Left ventricle myocardium superior (tissue), 1 donor: ENCODE results near the gene C1orf122. TPM values are rescaled to one million over a fixed set of nuclear protein-coding genes. Genes with fewer than 3 reads are reported as not detected.

Experiments
- ATAC-seq: fragments of 200-7000 bp; cut with Tn5 transposase; one replicate; pipeline ENCODE4 v1.9.1; 2020; ENCODE audit warnings: mild to moderate bottlenecking, moderate library complexity
- DNase-seq: peaks from one replicate; pipeline ENCODE4 v3.0.0-alpha.2; 2020
- intact Hi-C: fragments of 100-400 bp; cut with micrococcal nuclease; formaldehyde crosslinking; loops from one replicate; pipeline ENCODE4 v1.11.0; 2022
- total RNA-seq: library from RNA; stranded (reverse); fragmentation: NEBNext Ultra II Directional; extraction: Animal tissue kit (Norgen Biotek cat#: 25700); gene quantifications from one replicate; pipeline ENCODE4 v1.2.1, GENCODE V29; 2021
- donor health status: DM: no; HTN: yes; CAD: no; lungs with severe emphysema.

The C1orf122 gene
- total RNA-seq, 1 donor from 2014 or later: 45.6 TPM

GRCh38 chr1:37839676-37840075 is 32.1 kb downstream of the C1orf122 start:
- no peak for DNase-seq
- intact Hi-C loops: no loop called here
- peak; percentile 54 for ATAC-seq

- DNase-seq: no peak
- ATAC-seq: no peak
- intact Hi-C loops: no loop called here
Observed at GRCh38 chr1:37840711-37841110, 33.1 kb downstream of the C1orf122 start.

GRCh38 chr1:37841652-37842051 is 34.1 kb downstream of the C1orf122 start:
- intact Hi-C loops: no loop called here
- ATAC-seq: no peak
- no peak for DNase-seq

GRCh38 chr1:37844536-37844935 is 36.9 kb downstream of the C1orf122 start:
- DNase-seq (no peak), ATAC-seq (no peak)
- intact Hi-C loops: no loop called here

- no peak for DNase-seq
- no peak for ATAC-seq
- intact Hi-C loops: no loop called here
Observed at GRCh38 chr1:37845049-37845646, 37.6 kb downstream of the C1orf122 start.

GRCh38 chr1:37845786-37846185 is 38.2 kb downstream of the C1orf122 start:
- DNase-seq (no peak), ATAC-seq (no peak)

GRCh38 chr1:37846647-37847339 is 39.2 kb downstream of the C1orf122 start:
- intact Hi-C loops: no loop called here
- ATAC-seq (no peak), DNase-seq (no peak)

More at GRCh38 chr1:37845786-37846185, 38.2 kb downstream of the C1orf122 start:
- intact Hi-C loops: no loop called here

GRCh38 chr1:37849480-37849879 is 41.9 kb downstream of the C1orf122 start:
- intact Hi-C loops: no loop called here
- no peak for ATAC-seq
- no peak for DNase-seq

GRCh38 chr1:37850352-37850955 is 42.9 kb downstream of the C1orf122 start:
- ATAC-seq (no peak), DNase-seq (no peak)
- intact Hi-C loops: no loop called here

- intact Hi-C loops: no loop called here
- no peak for DNase-seq
- ATAC-seq: peak; percentile 41
Observed at GRCh38 chr1:37851262-37851661, 43.7 kb downstream of the C1orf122 start.

GRCh38 chr1:37851782-37852210 is 44.2 kb downstream of the C1orf122 start:
- intact Hi-C loops: no loop called here

GRCh38 chr1:37853157-37853556 is 45.6 kb downstream of the C1orf122 start:
- DNase-seq: no peak
- ATAC-seq: no peak
- intact Hi-C loops: no loop called here

More at GRCh38 chr1:37851782-37852210, 44.2 kb downstream of the C1orf122 start:
- DNase-seq (no peak), ATAC-seq (peak; percentile 41)

GRCh38 chr1:37854406-37854805 is 46.8 kb downstream of the C1orf122 start:
- no peak for DNase-seq
- intact Hi-C loops: no loop called here
- ATAC-seq: no peak

Other genes with a start within 250 kb of the C1orf122 start
- 22.1 TPM for gene GNL2, start 211.9 kb upstream of the C1orf122 start, total RNA-seq
- gene RSPO1, start 172.9 kb upstream of the C1orf122 start, total RNA-seq: 0.47 TPM
- 0.32 TPM for gene CDCA8, start 115.3 kb upstream of the C1orf122 start, total RNA-seq
- gene EPHA10, start 42.7 kb upstream of the C1orf122 start, total RNA-seq: 0.10 TPM
- 1.8 TPM for gene MANEAL, start 13.9 kb upstream of the C1orf122 start, total RNA-seq
- 4.0 TPM for gene YRDC, start 418 bp downstream of the C1orf122 start, total RNA-seq
- gene MTF1, start 51.8 kb downstream of the C1orf122 start, total RNA-seq: 12.8 TPM
- gene INPP5B, start 139.3 kb downstream of the C1orf122 start, total RNA-seq: 12.0 TPM
- gene SF3A3, start 182.2 kb downstream of the C1orf122 start, total RNA-seq: 28.2 TPM
- 13.3 TPM for gene FHL3, start 197.7 kb downstream of the C1orf122 start, total RNA-seq
- 38.6 TPM for gene UTP11, start 204.9 kb downstream of the C1orf122 start, total RNA-seq
- gene POU3F1, start 239.0 kb downstream of the C1orf122 start, total RNA-seq: not detected